GM18519 (cell line): Measurements from ENCODE around the gene TUBGCP2.
A peak's percentile ranks its signal among the peaks of the same experiment; 100 is the strongest.
"Not testable (repeated sequence)": the region's sequence is repeated elsewhere in the genome, so short reads cannot be mapped to it uniquely, and the experiment has no call there.

Source experiments
- ATAC-seq: cut with Tn5 transposase; IDR thresholded peaks from one replicate; pipeline ENCODE4 v1.9.1; 2021; ENCODE audit warnings: mild to moderate bottlenecking, moderate library complexity; ENCODE audit not compliant: unreplicated experiment, low FRiP score

TUBGCP2 gene

DNA sequence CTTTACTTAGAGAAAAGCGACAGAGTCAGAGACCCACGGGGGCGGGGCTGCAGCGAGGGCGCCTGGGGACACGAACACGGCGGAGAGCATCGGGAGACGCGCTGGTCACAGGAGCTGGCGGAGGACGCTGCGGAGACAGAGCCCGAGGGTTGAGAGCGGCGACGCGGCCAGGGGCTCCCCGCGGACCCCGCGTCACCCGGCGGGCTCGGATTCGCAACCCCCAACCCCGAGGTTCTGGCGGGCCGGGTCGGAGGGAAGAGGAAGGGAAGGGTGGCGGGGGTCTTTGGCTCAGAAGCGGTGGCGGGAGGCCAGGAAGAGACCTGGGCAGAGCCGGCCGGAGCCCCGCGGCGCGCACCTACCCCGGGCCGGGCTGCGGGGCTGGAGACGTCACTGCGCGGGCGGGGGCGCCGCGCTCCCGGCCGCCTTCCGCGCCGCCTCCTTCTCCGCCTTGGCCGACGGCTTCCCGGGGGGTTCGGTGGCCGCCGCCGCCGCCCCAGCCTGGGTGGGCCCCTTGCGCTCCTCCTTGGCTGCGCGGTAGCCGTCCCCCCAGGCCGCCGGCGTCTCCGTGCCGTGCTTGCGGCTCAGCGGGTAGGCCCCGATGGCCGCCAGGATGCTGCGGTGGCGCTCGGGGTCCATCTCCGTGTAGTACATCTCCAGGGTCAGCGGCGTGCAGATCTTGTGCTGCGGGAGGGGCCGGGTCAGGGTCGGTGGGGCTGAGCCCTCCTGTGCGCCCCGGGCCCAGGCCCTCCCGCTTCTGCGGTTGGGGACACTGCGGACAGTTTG, 17.0 kb upstream of the TUBGCP2 start:
- ATAC-seq = no peak

DNA sequence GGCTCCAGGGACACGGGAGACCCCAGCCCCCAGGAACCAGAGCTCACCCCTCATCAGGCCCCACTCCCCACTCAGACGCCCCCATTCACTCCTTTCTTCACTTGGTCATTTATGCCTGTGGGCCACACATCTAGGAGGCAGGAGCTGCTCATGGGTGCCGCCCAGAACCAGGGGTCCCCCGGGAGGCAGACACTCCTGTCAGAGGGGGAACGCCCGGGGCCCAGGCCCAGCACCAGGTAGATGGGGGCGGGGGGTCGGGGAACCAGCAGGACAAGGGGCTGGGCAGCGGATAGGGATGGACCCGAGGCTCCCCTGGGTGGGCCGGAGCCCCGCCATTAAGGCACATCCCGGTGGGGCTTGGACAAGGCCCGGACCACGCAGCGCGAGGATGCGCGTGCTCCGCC, 16.2 kb upstream of the TUBGCP2 start:
- no peak for ATAC-seq

DNA sequence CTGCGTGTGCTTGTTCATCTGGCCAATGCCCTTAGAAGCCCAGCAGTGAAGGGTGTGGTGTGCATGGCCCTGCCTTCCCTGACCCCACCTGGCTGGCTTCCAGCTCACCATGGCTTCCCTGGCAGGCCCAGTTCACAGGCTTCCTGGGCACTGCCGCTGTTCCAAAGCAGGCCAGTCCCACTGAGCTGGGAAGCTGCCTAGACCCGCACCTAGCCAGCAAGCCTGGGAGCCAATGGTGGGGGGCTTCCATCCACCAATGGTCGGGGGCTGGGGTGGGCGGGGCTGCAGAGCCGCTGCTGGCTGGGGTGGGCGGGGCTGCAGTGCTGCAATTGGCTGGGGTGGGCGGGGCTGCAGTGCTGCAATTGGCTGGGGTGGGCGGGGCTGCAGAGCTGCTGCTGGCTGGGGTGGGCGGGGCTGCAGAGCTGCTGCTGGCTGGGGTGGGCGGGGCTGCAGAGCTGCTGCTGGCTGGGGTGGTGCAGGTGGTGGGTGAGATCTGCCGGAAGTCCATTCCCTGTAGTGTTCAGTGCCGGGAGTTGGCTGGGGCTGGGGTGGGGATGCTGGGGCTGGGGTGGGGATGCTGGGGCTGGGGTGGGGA, 15.6 kb upstream of the TUBGCP2 start:
- ATAC-seq = no peak

DNA sequence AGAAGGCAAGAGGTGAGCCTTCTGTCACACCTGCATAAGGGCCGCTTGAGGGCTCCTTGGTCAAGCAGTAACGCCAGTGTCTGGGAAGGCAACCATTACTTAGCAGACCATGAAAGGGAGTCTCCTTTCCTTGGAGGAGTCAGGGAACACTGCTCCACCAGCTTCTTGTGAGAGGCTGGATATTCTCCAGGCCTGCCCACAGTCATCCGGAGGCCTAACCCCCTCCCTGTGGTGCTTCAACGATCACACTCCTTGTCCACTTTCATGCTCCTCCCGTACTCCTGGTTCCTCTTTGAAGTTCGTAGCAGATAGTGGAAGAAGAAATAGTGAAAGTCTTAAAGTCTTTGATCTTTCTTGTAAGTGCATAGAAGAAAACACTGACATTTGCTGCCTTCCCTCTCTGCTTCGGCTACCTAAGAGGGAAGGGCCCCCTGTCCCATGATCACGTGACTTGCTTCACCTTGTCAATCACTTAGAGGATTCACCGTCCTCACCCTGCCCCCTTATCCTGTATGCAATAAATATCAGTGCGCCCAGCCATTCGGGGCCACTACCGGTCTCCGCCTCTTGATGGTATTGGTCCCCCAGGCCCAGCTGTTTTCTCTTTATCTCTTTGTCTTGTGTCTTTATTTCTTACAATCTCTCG, 13.5 kb upstream of the TUBGCP2 start:
- ATAC-seq = not testable (repeated sequence)

DNA sequence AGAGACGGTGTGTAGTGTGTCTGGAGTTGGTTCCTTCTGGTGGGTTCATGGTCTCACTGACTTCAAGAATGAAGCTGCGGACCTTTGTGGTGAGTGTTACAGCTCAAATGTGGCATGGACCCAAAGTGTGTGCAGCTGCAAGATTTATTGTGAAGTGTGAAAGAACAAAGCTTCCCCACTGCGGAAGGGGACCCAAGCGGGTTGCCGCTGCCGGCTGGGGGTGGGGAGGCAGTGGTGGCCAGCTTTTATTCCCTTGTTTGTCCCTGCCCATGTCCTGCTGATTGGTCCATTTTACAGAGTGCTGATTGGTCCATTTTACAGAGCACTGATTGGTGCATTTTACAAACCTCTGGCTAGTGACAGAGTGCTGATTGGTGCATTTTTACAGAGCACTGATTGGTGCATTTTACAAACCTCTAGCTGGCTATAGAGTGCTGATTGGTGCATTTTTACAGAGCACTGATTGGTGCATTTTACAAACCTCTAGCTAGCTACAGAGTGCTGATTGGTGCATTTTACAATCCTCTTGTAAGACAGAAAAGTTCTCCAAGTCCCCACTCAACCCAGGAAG, 12.3 kb upstream of the TUBGCP2 start:
- ATAC-seq = not testable (repeated sequence)

DNA sequence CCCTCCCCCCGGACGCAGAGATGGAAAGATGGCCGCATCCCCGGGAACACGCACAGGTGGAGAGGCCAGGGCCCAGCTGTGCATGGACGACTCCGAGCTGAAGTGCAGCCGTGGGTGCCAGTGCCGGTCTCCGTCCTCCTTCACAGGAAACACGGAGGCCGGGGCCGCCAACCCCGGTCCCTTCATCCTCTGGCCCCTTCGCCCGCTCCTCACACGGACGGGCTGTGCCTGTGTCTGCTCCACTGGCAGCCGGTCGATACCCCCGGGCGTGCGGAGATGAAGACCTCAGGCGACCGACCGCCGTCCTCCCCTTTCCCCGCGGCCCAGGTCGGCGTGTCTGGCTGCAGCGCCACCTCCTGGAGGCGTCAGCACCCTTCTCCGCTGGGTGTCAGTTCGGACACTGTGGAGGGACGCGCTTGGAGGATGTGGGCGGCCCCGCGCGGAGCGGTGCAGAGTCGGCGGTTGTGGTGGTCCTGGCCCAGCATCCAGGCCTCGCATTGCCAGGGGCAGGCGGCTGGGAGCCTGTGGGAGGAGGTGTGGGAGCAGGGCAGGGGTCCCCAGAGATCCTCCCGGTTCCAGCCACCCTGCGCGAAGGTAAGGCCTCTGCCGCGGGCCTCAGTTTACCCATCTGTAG, 9.9 kb upstream of the TUBGCP2 start:
- ATAC-seq = peak; percentile 42

DNA sequence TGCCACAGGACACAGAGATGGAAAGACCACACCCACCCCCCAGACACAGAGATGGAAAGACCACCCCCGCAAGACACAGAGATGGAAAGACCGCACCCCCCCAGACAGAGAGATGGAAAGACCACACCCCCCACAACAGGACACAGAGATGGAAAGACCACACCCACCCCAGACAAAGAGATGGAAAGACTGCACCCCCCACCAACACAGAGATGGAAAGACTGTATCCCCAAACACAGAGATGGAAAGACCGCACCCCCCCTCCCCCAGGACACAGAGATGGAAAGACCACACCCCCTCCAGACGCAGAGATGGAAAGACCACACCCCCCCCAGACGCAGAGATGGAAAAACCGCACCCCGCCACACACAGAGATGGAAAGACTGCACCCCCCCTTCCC, 8.1 kb upstream of the TUBGCP2 start:
- no peak for ATAC-seq

DNA sequence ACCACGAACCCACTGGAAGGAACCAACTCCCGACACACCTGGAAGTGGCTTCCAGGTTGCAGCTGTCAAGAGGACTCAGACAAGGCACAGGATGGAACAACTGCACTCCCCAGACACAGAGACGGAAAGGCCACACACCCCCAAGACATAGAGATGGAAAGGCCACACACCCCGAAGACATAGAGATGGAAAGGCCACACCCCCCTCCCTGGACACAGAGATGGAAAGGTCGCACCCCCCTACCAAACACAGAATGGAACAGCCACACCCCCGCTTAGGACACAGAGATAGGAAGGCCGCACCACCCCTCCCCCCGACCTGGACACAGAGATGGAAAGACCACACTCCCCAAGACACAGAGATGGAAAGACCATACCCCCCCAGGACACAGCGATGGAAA, 7.6 kb upstream of the TUBGCP2 start:
- no peak for ATAC-seq

DNA sequence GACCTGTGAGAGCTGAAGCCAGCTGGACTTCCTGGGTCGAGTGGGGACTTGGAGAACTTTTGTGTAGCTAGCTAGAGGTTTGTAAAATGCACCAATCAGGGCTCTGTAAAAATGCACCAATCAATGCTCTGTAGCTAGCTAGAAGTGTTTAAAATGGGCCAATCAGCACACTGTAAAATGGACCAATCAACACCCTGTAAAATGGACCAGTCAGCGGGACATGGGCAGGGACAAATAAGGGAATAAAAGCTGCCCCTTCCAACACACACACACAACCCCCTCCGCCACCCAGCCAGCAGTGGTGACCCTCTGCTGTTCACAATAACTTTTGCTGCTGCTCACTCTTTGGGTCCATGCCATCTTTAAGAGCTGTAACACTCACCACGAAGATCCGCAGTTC, 7.2 kb upstream of the TUBGCP2 start:
- ATAC-seq = no peak

DNA sequence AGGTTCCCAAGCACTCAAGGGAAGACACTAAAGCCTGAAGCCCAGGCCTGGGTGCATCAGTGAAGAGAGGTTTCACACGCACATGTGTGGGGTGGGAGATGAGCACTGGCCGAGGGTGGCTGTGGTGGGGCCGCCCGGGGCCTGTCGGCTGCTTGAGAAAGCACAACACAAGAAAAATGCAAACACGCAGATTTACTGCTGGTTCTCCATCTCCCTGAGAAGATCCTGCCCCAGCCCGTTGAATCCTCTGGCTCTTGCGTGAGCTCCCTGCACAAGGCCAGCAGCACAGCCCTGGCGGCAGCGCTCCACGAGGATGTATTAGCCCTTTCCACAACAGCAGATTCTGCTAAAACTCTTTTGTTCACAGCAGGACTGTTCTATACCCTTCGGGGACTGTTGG, 6.2 kb upstream of the TUBGCP2 start:
- ATAC-seq = no peak

DNA sequence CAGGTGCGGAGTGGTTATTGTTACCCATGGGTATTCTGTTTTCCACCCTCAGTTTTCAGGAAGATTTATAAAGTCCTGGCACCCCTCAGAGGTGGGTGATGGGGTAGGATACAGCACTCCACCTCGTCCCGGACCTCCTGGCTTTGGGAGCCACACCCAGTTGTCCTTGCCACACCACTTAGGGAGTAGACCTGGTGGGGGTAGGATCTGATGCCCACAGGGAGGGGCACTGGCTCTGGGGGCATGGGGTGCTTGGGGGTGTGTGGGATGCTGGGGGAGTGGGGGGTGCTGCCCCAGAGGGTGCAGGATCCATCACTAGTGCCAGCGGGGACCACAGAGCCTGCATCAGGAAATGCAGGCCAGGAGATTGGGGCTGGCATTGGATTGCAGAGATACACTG, 4.5 kb upstream of the TUBGCP2 start:
- no peak for ATAC-seq

DNA sequence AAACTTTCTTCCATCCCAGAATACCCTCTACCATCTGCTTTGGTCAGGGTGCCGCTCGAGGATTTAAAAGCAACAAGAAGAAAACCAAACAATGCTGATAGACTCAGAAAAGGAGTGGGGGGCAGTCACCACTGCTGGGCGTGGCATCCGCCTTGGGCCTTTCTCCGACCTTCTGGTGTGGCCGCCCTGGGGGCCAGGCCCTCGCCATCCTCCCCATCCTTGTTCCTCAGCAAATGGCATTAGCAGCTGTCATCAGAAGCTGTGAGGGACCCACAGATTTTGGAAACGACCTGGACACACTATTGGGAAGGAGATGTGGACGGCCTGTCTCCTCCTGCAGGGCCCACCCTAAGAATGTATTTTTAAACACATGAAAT, 4.1 kb upstream of the TUBGCP2 start:
- no peak for ATAC-seq

DNA sequence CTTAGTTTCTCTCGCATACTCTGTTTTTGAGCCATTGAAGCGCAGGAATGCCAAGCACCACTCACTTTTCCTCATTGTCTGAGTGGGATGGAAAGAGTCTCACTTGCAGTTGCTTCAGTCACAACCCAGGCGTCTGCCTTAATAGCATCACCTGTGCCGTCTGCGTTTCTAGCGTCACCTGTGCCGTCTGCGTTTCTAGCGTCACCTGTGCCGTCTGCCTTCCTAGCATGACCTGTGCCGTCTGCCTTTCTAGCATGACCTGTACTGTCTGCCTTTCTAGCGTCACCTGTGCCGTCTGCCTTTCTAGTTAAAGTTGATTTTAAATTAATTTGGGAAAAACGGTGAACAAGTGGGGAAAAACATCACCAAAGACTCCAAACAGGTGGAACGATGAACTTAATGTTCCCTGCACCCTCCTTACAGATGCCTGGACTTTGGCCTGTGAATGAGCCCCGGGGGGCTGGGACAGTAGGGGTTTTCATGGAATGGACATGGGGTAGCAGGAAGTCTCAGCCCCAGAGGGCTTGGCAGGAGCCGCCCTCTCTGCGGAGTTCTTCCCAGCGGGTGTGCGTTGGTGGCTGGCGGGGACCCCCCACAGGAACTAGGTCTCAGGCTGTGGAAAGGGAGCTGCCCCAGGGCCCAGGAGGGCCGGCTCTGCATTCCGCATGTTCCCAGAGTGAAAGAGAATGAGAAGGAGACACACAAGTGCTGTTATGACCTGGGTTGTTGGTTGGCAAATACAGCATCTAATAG, 3.5 kb upstream of the TUBGCP2 start:
- no peak for ATAC-seq

DNA sequence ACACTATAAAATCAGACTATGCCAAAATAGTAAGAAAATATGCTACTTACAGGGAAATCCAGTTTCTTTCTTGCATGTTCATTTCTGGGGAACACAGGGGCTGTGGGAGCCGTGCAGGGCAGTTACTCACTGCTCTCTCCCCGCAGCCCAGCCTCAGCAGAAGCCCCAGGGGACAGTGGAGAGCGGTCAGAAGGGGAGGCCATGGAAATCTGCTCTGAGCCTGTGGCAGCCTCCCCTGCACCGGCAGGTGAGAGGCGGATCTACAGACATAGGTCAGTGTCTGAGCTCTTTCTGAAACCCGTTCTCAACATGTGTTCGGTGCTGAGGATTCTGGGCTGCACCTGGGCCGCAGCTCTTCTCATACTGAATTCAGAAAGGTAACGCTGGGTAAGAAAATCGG, 2.9 kb upstream of the TUBGCP2 start:
- no peak for ATAC-seq

DNA sequence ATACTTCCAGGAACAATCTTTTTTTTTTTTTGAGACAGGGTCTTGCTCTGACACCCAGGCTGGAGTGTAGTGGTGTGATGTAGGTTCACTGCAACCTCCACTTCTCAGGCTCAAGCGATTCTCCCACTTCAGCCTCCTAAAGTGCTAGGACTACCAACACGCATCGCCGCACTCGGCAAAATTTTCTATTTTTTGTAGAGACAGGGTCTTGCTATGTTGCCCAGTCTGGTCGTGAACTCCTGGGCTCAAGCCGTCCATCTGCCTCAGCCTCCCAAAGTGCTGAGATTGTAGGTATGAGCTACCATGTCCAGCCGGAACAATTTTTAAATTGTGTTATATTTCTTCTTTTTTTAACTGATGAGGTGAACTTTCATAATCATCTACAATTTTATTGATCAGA, 2.1 kb upstream of the TUBGCP2 start:
- ATAC-seq = no peak

DNA sequence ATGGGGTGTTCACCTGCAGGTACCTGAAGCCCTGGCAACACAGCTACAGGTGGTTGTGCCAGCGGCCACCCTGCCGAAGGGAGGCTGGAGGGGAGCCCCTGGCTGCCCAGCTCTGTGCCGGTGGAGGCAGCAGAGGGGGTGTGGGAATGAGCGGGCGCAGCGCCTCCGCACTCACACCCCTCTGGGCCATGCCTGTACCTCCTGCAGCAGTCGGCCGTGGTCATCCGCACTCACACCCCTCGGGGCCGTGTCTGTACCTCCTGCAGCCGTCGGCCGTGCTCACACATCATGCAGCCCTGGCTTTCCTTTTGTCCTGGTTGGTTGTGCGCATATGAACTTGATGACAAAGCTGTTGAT, 1.7 kb upstream of the TUBGCP2 start:
- ATAC-seq = no peak

DNA sequence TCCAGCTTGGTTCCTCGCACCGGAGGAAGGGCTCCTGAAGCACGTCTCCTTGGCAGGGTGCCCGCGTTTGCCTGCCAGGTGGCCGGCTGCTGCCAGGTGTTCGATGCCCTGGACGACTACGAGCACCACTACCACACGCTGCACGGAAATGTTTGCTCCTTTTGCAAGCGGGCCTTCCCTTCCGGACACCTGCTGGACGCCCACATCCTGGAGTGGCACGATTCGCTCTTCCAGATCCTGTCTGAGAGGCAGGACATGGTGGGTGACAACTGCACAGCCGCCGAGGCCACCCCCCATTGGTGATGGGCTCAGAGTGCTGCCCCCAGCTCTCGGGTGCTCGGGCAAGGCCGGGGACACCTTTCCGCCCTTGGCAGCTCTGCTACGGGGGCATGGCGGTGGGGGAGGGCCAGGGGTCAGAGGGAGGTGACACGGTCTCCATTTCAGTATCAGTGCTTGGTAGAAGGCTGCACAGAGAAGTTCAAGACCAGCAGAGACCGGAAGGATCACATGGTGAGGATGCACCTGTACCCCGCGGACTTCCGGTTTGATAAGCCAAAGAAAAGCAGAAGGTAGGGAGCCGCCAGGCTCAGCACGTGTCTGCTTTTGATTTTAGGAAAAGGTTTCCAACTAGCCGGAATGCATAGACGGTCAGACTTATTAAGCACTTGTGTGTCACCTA, 1.2 kb upstream of the TUBGCP2 start:
- ATAC-seq = no peak

DNA sequence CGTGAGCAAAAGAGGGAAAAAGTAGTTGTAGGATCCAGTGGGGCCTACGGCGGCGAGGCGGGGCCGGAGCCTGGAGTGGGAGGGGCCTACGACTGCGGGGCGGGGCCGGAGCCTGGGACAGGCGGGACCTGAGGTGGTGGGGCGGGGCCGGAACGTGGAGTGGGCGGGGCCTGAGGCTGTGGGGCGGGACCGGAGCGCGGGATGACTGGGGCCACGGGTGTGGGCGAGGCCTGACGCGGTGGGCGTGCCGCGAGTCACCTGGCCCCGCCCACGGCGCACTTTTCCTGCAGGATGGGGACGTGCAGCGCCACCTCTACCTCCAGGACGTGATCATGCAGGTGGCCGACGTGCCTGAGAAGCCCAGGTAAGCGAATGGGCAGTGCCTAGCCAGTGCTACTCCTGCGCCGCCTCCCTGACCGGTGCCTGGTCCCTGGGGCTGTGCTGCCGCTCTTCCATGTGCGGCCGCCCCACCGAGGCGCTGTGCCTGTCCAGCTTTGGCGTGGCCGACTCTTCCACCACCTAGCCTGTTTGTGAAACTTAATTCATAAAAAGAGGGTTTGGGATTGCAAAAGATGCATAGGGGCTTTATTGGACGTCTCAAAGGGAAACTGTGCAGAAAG, 538 bp upstream of the TUBGCP2 start:
- peak; percentile 64 for ATAC-seq

DNA sequence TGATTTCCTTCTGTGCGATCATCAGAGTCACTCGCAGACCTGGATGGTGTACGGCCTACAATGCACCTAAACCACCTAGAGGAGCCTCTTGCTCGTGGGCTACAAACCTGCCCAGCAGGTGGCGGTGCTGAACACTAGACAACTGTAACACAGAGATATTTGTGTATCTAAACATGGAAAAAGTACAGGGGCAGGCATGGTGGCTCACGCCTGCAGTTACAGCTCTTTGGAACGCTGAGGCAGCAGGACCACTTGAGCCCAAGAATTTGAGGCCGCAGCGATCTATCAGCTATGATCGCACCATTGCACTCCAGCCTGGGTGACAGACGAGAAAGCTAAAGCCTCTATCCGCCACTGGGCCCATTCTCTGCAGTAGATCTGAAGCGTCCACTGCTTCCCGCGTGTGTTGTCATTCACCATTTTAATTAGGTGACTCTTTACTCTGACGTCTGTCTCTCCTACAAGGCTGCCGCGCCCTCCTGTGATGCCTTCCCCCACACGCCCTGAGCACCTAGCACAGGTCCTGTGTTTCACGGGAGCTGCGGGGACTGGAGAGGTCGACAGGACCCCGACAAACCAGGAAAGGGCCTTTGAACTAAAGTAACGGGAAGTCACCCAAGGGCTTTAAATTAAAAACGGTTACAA, 774 bp downstream of the TUBGCP2 start:
- ATAC-seq = peak; percentile 41
